ENCODE data around the gene KRT79.

DNA sequence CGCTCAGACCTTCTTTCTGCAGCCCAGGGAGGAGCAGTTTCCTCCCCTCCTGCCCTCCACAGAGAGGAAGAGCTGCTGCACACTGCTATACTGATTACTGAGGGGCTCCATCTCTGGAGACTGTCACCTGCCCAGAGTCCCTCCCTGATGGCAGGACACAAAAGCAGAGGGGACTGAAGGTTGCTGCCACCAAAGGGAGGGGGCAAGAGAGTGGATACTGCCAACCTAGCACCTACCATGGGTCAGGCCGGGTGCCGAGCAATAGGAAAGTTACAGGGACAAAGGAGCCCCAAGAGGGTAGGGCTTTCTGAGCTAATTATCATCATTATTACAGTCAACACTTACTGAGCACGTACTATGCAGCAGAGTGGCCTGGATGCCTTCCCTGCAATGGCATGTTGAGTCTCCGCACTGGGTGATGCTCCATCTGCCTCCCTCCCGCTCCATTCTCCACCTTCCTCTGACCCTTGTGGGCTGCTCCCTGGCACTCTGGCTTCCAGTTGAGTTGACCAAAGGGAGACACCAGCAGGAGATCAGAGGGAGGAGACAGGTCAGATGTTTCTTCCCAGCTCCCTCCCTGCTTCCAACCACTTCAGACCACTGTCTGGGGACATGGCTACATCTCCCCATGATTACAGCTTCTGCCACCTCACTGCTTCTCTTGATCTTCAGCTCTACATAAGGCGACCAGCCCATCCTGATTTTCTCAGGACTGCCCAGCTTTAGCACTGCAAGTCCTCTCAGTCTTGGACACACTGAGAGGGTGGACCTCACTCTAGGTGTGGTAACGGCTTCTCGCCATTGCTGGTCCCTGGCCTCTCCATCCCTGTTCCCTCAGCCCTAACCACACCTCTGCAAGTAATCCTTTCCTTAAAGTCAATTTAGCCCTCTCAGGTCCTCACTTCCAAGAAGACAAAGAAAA lies 2.6 kb upstream of the KRT79 start:
- TF ChIP-seq, protein P1, sequence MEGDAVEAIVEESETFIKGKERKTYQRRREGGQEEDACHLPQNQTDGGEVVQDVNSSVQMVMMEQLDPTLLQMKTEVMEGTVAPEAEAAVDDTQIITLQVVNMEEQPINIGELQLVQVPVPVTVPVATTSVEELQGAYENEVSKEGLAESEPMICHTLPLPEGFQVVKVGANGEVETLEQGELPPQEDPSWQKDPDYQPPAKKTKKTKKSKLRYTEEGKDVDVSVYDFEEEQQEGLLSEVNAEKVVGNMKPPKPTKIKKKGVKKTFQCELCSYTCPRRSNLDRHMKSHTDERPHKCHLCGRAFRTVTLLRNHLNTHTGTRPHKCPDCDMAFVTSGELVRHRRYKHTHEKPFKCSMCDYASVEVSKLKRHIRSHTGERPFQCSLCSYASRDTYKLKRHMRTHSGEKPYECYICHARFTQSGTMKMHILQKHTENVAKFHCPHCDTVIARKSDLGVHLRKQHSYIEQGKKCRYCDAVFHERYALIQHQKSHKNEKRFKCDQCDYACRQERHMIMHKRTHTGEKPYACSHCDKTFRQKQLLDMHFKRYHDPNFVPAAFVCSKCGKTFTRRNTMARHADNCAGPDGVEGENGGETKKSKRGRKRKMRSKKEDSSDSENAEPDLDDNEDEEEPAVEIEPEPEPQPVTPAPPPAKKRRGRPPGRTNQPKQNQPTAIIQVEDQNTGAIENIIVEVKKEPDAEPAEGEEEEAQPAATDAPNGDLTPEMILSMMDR (IDR thresholded peaks at IDR 0.05) = no peak
- no peak for TF ChIP-seq POLR2A (IDR thresholded peaks at IDR 0.05)
